CD4-positive, alpha-beta T cell treated with Interleukin-17A for 4 hours (primary cell): Measurements from ENCODE around the gene ACP1.
A peak's percentile ranks its signal among the peaks of the same experiment; 100 is the strongest.

Experiments used
- DNase-seq: peaks from one replicate; pipeline ENCODE4 v3.0.0-alpha.2; 2020; ENCODE audit warnings: mixed read lengths

Gene ACP1

DNA sequence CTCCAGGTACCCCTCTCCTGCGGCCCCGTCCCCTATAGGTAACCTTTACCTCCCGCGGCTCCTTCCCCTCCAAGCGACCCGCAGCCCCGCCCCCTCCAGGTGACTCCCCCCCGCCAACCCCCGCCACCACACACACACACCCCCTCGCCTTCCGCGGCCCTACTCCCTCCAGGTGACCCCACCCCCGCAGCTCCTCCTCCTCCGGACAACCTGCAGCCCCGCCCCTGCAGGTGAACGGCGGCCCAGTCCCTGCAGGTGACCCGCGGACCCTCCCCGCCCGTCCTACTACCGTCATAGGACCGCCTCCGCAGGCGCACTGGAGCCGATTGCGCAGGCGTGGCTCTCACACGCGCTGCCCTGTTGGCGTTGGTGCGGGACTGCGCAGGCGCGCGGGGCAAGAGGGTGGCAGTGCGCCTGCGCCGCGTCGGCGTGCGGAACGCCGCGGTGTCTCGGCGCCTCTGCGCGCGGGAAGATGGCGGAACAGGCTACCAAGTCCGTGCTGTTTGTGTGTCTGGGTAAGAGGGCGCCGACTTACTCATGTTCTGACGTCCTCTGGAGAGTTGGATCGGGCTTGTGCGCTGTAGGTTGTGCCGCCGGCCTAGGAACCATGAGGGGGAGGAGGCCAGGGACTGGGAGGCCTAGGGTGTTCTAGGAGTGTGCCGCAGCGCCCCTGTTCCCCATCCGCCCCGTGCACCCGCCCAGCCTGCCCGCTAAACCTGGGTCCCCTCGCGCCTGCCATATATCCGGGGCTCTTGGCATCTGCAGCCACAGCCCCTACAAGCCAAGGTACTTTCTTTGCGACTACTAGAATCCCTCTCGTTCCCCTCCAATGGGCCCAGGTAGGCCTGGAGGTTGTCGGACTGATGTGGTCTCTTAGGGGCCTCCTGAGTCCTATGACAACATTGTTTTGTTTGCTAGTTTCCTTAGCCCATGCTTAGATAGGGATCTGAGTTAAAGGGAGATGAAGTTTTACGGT, at the start of gene ACP1:
ACP1 (plus strand) TSS at position 455 of the 976 bp plus-strand sequence; CDS start at position 473, 18 bp downstream.
- DNase-seq, result peak; percentile 97

DNA sequence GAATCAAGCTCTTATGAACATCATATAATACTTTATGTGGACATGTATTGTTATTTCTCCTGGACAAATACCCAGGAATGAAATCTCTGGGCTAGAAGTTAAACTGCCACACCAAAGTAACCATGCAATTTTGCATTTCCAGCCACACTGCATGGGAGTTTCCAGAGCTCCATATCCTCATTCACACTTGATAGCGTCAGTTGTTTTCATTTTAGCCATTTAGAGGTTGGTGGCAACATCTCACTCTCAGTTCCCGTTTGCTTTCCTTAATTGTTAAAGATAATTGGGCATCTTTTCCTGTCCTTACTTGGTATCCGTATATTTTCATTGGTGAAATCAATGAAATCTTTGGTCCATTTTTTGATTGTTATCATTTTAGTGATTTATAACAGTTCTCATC, 48.7 kb upstream of the ACP1 start:
- no peak for DNase-seq

DNA sequence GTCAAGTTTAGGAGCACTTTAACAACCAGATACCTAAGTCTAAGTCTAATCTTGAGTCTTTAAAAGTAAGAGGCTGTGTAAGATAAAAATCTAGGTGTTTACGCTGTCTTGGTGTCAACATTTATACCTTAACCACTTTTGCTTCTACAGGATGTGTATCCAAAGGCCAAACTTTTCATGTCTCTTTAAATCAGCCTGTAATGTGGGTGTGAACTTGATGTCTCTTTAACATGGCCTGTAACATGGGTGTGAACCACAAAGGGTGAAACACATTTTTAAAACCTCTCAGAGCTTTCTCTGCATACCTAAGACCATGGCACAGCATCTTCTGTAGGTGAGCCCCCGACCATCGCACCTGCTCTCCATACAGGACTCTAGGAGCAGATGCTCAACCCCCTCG, 41.3 kb upstream of the ACP1 start:
- no peak for DNase-seq

DNA sequence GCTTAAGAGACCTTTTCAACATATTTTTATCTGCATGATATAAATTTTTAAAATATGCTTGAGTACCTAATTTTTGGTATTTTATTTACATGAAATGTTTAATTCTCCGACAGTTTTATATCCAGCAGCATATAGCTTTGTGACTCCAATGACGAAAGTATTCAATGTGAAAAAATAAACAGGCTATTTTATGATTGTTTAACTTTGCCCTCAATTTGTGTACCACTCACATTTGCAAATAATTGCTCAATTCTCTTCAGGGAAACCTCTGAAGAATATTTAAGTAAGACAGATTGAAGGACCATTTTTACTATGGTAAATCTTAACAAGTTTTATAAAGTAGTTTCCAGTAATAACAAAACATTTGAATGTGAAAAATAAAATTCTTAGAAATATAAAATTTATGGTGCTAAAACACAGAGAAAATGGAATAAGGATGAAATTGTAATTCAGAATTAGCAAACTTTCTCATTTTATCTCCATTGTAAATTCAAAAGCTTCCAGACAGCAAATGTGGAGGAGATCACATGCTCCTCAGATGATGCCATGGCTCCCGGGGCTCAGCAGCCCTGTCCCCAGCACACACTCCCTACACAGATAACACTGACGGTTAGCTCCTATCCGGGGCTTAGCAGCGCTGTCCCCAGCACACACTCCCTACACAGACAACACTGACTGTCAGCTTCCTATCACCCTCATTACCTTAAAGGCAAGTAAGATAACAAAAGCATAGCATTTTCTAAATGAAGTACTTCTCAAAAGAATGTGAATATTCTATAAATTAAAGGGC, 40.6 kb upstream of the ACP1 start:
- no peak for DNase-seq

DNA sequence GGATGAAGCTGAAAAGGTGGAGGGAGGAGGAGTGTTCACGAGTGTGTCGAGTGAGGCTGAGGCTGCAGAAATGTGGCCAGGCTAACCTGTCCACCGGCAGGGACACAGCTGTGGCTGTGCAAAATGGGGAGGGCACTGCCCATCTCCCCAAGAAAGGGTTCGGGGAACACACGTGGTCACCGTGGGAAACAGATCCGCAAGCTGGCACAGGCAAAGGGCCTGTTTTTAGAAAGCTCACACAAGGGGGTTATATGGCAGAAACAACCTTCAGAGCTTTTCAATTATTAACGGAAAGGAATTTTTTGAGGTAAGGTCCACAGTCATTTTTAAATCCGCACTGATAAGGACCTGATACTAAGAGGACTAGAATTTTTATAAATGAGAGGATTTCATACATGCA, 36.6 kb upstream of the ACP1 start:
- DNase-seq, result no peak

DNA sequence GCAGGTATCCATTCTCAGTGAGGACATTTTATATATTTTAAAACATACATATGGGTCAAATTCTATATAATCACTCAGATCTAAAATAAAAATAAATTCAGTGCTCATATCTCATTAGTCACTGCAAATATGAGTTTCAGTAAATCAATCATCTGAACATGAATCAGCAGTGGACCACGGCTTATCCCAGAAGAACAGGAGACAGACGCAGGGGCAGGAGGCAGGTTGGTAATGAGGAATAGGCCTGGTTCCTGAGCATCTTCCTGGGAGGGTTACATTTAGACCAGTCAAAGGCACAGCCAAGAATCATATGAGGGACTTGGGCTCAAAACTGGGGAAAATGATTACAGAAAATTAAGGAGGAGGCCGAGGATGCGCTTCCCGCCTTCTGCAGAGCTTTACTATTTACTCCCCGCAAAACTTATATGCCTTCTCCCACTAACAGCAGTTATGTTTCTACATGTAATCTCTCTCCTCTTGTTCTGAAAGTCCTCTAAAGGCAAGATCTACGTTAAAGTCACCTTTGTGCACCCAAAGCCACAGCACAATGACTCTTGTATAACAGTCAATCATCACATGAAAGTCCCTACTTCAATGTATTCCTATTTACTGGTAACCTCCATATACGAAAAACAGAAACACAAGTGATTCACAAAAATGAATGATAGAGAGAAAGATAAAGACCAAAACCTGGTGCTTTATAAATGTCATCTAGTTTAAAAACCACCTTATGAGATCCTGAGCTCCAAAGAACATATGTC, 36.0 kb upstream of the ACP1 start:
- DNase-seq, result no peak

DNA sequence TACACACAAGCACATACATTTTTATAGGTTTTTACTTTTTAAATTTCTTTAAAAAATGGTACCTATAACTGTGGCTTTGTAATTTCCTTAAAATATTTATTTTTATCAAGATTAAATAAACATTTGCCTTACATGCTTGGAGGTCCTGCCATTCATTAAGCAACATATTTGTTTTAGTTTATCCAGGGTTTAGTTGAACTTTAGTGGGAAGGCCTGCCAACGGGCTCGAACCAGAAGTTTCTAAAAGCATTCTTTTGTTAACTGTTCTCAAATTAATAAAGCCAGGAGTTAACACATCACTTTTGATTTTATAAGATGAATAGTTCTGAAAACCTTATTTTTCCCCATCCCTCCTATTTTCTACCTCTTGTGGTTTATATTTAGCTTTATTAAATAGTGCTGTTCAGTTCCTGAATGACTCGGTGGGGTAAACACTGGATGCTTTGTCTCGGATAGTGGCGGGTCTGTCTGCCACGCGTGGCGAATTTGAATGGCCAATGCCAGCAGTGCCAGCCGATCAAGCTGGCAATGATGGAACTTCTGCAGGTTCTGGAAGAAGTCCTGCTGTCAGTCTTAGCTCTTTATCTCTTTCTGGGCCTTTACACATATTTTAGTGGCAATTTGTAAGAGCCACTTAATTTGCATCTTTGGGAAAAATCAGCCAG, 33.1 kb upstream of the ACP1 start:
- no peak for DNase-seq

DNA sequence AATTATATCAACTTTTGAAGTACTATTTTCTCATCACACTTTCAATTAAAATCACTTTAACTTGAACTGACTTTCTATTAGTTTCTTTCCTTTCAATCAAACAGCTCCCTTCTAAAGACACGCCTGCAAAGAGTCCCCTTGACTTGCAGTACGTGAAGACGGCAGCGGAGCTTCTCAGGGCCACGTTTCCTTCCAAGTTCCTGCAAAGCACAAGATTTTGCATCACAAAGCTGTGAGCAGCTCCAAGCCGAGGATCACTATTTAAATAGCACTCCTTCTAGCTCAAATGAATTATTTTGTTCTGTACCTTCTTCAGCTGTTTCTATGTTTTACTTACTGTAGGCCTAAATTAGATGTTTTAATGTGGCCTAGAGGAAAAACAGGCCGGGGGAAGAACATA, 31.7 kb upstream of the ACP1 start:
- DNase-seq, result no peak

DNA sequence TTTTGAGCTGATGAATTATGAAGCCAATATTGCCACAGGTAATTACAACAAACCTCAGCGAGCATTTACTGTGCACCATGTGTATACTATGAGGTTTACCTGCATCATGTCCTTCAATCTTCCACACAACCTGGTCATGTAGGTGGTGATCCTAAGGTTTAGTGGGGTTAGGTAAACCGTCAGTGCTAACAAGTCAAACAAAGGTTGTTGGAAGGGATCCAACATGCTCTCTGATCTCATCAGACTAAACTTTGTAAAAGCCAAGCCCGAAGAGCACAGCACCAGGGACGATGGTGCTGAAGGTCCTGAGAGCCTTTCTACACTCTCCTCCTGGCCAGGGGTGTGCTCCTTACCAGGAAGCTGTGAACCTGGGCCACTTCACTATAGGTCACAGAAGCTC, 30.3 kb upstream of the ACP1 start:
- no peak for DNase-seq

DNA sequence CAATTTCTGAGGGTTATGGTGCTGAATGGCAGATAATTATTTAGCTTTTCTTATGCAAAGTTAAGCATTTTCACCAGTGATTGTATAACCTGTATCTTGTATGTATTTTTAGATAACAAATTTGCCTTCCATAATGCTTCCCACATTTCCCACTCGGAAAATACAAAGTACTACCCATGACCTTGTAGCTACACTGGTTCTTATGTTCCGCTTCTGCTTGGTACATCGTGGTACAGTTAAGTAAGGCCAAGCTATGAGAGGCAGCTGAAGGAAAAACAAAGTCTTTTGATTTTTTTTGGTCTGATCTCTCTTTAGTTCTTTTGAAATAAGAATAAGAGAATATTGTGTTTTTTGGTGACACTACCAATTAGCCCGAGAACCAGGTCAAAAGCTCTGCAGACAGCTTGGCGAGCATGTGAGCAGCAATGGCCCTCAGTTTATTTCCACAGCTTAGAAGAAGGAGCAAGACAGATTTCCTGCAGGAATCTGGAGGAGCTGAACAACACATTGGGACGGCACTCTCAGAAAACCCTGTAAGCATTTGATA, 27.7 kb upstream of the ACP1 start:
- DNase-seq, result no peak

DNA sequence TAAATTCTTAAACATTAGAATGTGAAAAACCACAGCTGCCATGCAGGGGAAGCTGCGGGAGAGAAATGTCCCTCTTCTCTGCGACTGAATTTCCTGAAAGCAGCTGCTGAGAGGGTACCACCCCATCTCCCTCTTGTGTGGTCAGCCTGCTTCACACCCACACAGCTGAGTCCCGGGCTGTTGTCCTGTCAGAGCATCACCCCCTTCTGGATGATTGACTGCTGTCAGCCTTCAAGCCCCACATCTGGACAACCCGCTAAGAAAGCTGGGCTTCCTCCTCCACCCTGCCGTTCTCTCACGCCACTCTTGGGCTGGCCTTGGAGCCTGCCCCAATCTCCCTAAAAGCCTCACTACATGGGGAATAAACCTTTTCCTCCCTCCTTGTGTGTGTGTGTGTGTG, 26.9 kb upstream of the ACP1 start:
- no peak for DNase-seq

DNA sequence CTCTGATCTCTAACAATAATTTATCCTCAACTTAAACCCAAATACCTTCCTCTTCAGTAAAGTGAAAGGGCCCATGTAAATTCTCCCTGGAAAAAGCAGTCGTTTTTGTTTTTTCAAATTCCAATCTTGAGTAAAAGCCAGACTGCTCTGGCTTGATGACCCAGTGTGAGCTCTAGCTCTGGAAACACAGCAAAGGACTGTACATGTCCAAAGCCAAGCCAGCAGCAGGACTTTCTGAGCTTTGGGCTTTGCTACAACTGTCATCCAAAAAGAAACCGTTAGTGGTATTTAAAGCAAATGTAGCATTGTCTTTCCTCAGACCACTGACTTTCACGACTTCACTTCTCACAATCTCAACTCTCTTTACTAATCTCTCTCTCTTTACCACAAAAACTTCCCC, 26.3 kb upstream of the ACP1 start:
- DNase-seq, result no peak

DNA sequence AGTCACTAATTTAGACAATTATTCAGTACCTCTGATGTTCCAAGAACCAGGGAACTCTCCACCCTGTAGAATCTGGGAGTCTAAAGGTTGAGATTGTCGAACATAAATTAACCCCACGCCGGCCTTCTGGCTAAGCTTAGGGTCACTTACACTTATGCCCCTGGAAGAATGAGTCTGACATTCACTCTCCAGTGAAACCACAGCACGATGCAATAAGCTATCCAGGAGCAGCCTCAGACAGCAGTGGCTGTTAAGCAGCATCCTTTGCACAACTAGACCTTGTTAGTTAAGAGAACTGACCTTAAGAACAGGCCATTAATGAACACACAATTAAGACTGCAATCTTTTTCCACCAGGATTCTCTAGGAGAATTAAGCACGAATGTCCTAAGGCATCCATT, 25.9 kb upstream of the ACP1 start:
- no peak for DNase-seq

DNA sequence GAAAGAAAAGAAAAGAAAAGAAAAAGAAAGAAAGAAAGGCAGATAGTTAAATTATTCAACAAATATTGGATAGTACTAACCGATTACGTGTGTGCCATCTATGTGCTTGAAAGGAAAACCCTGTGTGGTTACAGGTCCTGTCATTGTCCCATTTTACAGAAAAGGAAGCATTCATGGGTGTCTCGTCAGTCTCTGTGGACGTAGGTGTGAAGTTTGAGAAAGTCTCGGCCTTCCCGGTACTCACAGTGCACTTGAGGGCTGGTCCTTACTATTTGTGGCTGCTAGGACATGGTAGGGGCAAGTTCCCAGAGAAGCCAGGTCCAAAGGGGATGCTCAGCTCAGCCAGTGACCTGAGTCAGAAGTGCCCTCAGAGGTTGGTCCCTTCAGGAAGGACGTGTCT, 20.2 kb upstream of the ACP1 start:
- no peak for DNase-seq

DNA sequence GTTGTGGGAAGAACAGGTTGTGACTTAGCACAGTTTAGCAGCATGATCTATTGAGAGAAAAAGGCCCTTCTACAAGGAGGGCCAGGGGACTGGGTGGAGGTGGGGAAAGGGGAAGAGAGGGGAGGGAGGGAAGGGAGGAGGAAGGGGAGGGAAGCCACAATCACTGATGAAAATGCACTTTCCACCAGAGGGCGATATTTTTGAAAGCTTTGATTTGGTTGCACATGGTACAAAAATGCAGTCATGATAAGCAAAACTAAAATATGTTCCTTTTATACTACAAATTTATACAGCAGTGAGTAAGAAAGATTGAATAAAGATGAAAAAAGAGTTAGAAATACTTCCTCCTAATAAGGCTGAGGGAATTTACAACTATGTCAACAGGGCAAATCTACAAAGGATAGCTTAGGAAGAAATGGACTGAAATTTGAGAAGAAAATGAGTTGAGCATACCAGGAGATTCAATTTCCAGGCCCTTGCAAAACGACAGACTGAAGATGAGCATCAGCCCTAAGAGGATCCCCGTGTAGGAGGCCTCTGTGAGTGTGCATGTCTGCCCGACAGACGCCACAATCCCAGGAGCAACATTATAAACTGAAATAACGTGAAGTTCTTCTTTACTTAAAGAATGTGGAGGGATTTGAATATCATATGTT, 18.1 kb upstream of the ACP1 start:
- DNase-seq, result peak; percentile 44

DNA sequence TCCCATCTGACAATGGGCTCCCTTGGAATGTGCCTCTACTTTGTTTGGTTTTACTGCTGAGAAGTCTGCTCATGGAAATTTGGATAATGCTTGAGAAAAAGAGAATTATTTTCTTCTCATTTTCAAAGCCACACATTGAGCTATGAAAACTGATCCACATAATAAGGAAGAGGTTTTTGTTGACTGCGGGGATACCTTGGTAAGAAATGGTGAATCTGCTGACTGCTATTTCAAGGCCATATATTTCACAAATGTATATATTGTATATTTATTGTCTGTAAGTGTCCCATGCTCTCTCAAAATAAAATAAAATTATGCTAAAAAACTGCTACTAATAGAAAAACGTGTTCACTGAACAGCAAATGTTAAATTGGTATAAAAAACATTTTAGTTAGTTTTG, 16.0 kb upstream of the ACP1 start:
- no peak for DNase-seq

DNA sequence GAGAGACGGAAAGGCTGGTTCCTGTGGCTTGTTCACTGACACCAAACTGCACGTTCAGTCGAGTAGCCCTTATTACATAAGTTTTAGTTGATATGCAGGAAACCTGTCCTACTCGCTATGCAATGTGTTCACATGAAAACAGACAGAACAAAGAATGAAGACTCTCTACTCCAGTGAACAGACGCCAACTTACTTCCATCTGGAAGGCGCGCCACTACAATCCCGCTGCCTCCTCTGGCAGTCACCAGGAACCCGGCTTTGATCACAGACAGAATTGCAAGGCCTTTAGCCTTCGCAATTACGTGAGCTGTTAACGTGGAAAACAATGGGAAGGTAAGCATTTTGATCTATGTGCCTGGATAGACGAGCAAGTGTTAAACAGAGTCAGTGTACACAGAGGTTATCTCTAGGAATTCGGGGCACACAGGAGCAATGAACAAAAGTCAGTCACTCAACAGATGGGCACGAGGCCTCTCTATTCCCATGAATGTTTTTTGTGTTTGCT, 15.2 kb upstream of the ACP1 start:
- no peak for DNase-seq

DNA sequence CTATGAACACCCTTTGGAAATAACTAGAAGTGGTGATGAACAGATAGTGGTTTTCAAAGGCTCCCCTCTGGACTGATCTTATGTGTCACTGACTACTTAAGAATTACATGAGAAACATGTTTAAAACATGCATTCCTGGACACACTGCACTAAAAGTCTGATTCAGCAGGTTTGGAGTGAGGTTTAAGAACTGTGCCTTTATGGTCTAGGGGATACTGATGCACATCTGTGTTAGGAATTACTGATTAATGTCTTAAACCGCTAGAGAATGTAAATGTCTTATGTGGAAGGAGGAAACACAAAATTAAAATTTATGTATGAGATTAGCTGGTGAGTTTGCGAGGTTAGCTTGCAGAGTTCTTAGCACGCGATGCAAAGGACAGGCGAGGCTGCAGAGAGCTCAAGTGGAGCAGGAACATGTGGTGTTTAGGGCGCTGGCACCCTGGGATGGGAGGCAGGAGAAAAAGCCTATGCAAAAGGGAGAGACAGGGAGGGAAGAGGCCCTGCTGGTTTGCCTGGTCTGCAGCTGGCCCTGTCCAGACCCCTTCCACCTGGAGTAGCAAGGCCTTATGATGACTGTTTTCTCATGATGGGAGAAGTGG, 12.6 kb upstream of the ACP1 start:
- no peak for DNase-seq

DNA sequence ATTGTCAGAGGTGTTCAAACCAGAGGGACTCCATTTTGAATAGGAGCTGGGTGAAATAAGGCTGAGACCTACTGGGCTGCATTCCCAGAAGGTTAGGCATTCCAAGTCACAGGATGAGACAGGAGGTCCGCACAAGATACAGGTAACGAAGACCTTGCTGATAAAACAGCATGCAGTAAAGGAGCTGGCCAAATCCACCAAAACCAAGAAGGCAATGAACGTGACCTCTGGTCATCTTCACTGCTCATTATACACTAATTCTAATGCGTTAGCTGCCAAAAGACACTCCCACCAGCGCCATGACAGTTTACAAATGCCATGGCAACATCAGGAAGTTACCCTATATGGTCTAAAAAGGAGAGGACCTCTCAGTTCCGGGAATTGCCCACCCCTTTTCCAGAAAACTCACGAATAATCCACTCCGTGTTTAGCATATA, 11.5 kb upstream of the ACP1 start:
- no peak for DNase-seq

DNA sequence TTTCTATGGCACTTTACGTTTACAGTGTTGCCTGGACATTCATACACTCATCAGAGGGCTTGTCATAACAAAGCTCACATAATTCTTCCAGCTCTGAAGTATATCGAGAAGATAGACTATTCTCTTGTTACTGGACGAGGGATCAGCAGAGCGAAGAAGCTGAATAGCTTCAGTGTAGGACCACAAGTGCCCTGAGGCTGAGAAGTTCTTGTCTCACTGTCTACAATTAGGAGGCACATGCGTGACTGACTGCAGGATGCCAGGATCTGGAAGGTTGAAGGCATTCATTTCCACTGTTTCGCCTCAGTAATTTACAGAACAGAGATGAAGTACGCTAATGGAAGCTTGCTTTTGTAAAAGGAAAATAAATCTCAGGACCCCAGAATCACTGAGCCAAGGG, 10.5 kb upstream of the ACP1 start:
- DNase-seq, result no peak

DNA sequence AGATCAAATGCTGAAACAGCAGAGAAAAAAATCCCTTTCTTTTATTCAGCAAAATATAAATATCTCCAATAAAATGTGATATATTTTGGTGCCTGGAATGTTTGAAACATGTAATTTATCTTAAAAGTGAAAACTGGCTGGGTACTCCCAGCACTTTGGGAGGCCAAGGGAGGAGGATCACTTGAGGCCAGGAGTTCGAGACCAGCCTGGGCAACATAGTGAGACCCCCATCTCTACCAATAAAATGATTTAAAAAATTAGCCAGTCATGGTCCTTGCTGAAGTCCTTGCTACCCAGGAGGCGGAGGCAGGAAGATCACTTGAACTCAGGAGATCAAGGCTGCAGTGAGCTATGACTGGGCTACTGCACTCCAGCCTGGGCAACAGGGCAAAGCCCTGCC, 9.6 kb upstream of the ACP1 start:
- DNase-seq, result no peak
